NCI-H1092 (cell line): ENCODE data around the gene PET100.

Experiments
- DNase-seq: peaks from one replicate; lab custom pipeline; 2025; lab: John Stamatoyannopoulos, UW

Gene PET100

DNA sequence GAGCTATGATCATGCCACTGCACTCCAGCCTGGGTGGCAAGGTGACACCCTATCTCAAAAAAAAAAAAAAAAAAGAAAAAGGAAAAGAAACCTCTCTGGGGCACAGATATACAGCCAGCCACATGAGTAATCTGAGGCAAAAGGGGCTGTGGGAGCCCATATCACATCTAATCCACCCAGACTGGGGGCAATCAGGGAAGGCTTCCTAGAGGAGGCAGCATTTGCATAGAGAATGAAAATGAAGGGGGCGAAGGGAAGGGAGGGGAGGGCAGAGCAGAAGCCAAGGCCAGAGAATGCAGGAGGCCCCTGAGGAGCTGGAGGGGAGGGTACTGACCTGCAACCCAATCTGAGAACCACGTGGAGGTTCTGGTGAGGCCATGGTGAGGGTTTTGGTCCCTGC is 20.6 kb downstream of the PET100 start:
- no peak for DNase-seq

GRCh38 chr19:7652061-7652641 is 22.6 kb downstream of the PET100 start:
- DNase-seq, result peak; percentile 59

DNA sequence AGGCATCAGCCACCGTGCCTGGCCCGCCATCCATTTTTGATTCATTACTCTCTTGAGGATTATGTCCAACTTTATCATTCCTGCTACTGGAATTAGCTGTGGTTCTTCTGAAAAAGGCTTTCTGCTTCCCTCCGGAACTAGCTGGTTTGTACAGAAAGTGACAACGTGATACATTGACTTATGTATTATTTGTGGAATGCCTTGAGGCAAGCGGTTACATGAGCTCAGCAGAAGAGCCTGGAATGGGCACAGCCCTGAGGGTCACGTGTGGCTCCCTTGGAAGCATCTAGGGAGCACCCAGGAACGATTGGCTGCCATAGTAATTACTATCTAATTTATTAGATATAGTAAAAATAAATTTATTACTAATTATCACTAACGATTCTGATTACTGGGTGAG is 24.8 kb downstream of the PET100 start:
- DNase-seq, result no peak

DNA sequence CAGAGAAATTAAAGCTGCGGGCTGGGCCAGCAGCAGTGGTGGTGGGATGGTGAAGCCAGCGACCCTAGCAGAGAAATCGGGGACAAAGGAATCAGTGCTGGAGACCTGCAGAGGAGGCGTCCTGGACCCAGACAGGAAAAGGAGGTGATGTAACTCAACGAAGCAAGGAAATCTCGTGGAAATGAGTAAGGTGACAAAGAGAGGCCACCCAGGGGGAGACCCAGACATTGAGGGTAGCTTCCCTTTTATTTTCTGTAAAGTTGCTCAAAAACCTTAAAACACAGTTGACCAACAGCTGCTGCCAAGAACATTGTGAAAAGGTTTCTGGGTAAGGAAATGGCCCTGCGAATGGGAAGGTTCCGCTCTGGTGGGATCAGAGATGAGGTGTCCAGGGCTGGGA is 26.0 kb downstream of the PET100 start:
- no peak for DNase-seq

DNA sequence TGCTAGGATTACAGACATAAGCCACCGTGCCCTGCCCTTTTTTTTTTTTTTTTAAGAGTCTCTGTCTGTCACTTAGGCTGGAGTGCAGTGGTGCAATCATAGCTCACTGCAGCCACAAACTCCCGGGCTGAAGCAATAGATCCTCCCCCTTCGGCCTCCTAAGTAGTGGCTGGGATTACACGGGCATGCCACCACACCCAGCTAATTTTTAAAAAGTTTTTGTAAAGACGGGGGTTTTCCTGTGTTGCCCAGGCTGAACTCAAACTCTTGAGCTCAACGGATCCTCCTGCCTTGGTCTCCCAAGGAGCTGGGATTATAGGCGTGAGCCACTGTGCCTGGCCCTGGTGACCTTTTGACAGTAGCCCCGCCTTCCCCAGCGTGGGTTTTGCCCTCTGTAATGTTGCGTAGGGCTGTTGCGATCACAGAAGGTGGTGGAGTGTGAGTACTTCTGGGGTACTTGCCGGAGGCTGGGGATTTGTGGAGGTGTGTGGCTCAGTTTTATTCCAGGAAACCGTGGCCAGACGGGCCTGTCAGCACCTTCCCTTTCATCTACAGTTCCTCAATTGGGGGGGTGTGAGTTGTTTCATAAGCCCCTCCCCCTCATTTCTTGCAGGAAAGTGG is 27.6 kb downstream of the PET100 start:
- no peak for DNase-seq

GRCh38 chr19:7658219-7658686 is 28.7 kb downstream of the PET100 start:
- DNase-seq, result no peak

- no peak for DNase-seq
These were observed 32.3 kb downstream of the PET100 start for GRCh38 chr19:7661744-7662538.

DNA sequence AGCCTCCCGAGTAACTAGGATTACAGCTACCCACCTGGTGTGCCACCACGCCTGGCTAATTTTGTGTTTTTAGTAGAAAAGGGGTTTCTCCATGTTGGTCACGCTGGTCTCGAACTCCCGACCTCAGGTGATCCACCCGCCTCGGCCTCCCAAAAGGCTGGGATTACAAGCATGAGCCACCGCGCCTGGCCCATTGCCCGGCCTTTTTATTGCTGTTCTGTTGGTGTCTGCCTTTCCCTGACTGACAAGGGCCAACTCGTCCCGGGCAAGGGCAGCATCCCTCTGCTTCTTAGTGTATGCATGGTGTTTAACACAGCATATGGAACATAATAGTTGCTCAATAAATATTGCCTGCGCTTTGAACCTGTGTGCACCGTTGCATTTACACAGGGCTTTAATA is 33.1 kb downstream of the PET100 start:
- DNase-seq, result no peak

DNA sequence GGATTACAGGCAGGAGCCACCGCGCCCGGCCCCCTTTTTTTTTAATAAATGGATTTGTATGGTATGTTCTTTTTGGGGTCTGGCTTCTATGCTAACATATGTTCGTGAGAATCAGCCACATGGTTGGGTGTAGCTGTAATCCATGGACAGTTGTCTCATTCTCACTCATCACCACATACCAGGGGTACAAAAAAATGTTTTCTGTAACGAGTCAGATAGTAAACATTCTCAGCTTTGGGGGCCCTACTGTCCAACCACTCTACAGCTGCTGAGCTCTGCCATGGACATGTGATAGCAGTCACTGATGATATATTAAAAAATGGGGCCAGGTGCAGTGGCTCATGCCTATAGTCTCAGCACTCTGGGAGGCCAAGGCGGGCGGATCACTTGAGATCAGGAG is 34.1 kb downstream of the PET100 start:
- DNase-seq, result no peak

GRCh38 chr19:7665076-7665475 is 35.5 kb downstream of the PET100 start:
- DNase-seq, result no peak

DNA sequence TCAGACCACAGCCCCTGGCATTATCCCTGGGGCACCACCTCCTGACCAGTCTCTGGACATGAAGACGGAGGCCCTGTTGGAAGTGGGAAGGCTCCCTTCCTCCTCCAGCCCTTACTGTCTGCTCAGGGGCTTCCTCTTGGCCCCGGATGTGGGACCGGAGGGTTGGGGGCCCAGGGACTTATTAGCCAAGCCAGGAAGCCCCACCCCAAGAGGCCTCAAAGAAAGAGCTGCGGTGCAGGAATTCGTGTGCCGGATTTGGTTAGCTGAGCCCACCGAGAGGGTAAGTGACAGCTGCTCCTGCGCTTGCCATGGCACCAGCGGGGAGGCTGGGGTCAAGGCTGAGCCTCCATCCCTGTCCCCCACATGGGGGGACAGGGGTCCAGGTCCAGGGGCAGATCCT is 39.2 kb downstream of the PET100 start, which contains the start of gene RETN:
RETN (plus strand) TSS at position 208 of the 400 bp plus-strand sequence. CDS start 278 bp downstream, outside the sequence.
- DNase-seq, result no peak

DNA sequence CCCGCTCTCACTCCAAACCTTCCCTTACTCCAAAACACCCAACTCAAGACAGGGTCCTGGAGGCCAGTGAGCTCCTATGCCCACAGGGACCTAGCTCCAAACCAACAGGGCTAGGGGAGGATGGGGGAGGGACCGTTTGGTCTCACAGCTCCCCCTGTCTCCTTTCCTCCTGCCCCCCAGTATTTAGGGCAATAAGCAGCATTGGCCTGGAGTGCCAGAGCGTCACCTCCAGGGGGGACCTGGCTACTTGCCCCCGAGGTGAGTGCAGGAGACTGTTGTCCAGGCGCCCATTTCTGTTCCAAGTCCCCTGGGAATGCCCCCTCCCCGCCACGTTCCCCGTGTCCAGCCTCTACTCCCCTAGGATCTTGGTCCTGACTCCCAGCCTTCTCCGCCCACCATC is 40.0 kb downstream of the PET100 start:
- no peak for DNase-seq

DNA sequence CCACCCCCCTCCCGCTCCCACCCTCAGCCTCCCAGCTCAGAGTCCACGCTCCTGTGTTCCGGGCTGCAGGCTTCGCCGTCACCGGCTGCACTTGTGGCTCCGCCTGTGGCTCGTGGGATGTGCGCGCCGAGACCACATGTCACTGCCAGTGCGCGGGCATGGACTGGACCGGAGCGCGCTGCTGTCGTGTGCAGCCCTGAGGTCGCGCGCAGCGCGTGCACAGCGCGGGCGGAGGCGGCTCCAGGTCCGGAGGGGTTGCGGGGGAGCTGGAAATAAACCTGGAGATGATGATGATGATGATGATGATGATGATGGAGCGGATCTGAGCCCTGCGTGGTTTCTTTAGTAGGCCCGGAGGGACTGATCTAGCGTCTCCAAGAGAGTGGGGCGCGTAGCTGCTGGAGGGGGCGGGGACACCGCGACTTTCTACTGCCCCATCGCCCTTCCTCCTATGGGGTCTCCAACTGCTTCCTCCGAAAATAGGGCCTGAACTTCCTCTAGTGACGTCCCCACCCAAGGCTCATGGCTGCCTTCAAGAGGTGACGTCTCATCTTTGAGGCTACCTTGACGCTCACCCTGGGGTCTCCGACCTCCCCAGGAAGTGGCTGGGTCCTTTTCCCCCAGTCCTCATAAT is 40.7 kb downstream of the PET100 start:
- DNase-seq, result no peak

- no peak for DNase-seq
These were observed 41.2 kb downstream of the PET100 start for GRCh38 chr19:7670790-7671189.

- no peak for DNase-seq
These were observed 42.9 kb downstream of the PET100 start for GRCh38 chr19:7672522-7672921.

DNA sequence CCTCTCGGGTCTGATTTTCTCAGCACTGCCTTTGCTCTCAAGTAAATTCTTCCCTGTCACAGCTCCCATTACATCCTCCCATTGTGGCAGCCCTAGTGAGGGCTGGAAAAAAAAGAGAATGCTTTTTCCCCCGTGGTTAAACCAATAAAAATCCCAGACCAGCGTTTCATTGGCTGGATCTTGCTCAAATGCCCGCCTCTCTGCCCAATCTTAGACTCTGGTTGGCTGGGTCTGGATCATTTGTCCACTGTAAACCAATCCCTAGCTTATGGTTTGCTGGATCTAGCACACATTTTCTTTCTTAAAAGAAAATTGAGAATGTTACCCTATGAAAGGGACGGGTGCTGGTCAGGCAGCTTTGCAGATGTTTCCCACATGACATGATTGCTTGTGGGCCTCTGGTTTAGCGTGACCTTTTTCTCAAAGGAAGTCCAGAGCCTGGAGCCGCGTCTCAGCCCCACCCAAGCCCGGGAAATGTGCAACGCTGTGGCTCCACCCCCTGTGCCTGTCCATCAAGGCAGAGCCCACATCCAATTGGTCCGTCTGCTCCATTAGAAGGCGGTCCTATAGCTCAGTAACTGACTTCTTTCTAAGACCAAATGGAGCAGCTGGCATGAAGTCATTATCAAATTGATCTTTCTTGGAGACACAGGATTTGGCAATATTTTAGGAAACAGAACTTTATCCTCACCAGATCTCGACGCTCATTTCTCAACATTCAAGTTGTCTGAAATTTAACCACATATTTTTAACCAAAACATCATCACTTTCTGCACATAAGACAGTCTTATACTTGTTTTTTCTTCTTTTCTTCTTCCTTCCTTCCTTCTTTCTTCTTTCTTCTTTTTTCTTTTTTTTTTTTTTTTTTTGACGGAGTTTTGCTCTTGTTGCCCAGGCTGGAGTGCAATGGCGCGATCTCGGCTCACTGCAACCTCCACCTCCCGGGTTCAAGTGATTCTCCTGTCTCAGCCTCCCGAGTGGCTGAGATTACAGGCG is 44.7 kb downstream of the PET100 start:
- DNase-seq, result no peak

DNA sequence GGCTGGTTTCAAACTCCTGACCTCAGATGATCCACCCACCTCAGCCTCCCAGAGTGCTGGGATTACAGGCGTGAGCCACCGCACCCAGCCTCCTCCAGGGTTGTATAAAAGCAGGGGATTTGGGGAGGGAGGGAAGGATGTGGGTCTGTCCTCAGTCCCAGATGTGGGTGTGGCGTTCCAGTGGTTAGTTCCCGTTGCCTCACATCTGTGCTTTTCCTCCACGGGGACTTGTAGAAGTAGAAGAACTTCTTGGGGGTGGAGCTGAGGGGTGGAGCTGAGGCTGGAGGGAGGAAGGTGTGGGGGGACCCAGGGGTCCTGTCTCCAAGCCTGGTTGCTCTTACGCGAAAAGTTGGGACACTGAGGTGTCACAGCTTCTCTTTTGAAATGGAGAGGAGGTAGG is 46.8 kb downstream of the PET100 start:
- DNase-seq, result no peak

GRCh38 chr19:7676854-7677253 is 47.3 kb downstream of the PET100 start, which contains the start of gene MCEMP1:
Gene MCEMP1 (plus strand): TSS chr19:7677090. CDS start chr19:7677121, 31 bp downstream.
- no peak for DNase-seq

GRCh38 chr19:7677669-7678311 is 48.2 kb downstream of the PET100 start:
- DNase-seq, result no peak

GRCh38 chr19:7678971-7679751 is 49.6 kb downstream of the PET100 start:
- DNase-seq, result no peak
